Small intestine (tissue), 7 donors: ENCODE measurements around the gene ATRN. TPM values are rescaled to one million over a fixed set of nuclear protein-coding genes. Genes with fewer than 3 reads are reported as not detected.
A peak's percentile ranks its signal among the peaks of the same experiment; 100 is the strongest.

Experiments
- DNase-seq, 2 donors: peaks; one replicate each; pipeline versions ENCODE4 v3.0.0 to v3.0.0-alpha.2; 2013
- FAIRE-seq: peaks from 2 replicates; lab custom pipeline; 2012; peaks lifted over from hg19 to GRCh38; lab: Jason Lieb, UNC
- H3K27ac ChIP-seq, 3 donors: one replicate each; pipeline ENCODE4 v1.5.1; 2013; ENCODE audit warnings: low read length in 2 of 3, mild to moderate bottlenecking in 2 of 3, control low read depth in 1 of 3, inconsistent platforms in 1 of 3, low read depth in 1 of 3, moderate library complexity in 1 of 3
- H3K27me3 ChIP-seq, 3 donors: one replicate each; pipeline ENCODE4 v1.6.1; 2013; ENCODE audit warnings: low read length in 3 of 3, inconsistent platforms in 1 of 3; ENCODE audit not compliant: control insufficient read depth in 3 of 3, insufficient read depth in 3 of 3
- H3K36me3 ChIP-seq, 3 donors: one replicate each; pipeline ENCODE4 v1.6.1; 2013; ENCODE audit warnings: low read length in 3 of 3, inconsistent platforms in 1 of 3, low read depth in 1 of 3, mild to moderate bottlenecking in 1 of 3, moderate library complexity in 1 of 3; ENCODE audit not compliant: control insufficient read depth in 3 of 3, insufficient read depth in 2 of 3
- H3K4me1 ChIP-seq, 3 donors: one replicate each; pipeline ENCODE4 v1.6.1; 2013; ENCODE audit warnings: low read length in 2 of 3, inconsistent platforms in 1 of 3, low read depth in 1 of 3, mild to moderate bottlenecking in 1 of 3, moderate library complexity in 1 of 3; ENCODE audit not compliant: control insufficient read depth in 3 of 3, insufficient read depth in 2 of 3
- H3K4me3 ChIP-seq, 3 donors: one replicate each; pipeline ENCODE4 v1.5.1; 2013; ENCODE audit warnings: low read length in 3 of 3, control low read depth in 1 of 3, inconsistent platforms in 1 of 3, low read depth in 1 of 3, mild to moderate bottlenecking in 1 of 3, moderate library complexity in 1 of 3
- H3K9me3 ChIP-seq, 2 donors: one replicate each; pipeline ENCODE4 v1.6.1; 2013; ENCODE audit warnings: low read depth in 1 of 2, low read length in 1 of 2; ENCODE audit not compliant: control insufficient read depth in 2 of 2, insufficient read depth in 1 of 2
- WGBS, 3 donors: extraction: QIAGEN DNeasy Blood & Tissue Kit; methylation state at CpG; one replicate each; pipeline ENCODE4 v1.1.7; 2013; 5-methylcytosine and 5-hydroxymethylcytosine counted together
- polyA plus RNA-seq, 4 donors: library from polyadenylated mRNA; stranded (reverse) in 3 of 4; unstranded in 1 of 4; fragments of 200-250 nt in 3 of 4; fragments of 120-200 nt in 1 of 4; gene quantifications; one replicate each; pipeline versions ENCODE4 v1.2.1 to v1.2.3, GENCODE V29; 2013
- donor health status: healthy with polysubstance abuse.
- donor health status: control.
- donor health status: control.
- donor health status: Bipolar disorder and iron deficiency.
- donor health status: healthy.

Gene ATRN
- polyA plus RNA-seq, 4 donors: 11.4 to 126 (median 19.3) TPM

DNA sequence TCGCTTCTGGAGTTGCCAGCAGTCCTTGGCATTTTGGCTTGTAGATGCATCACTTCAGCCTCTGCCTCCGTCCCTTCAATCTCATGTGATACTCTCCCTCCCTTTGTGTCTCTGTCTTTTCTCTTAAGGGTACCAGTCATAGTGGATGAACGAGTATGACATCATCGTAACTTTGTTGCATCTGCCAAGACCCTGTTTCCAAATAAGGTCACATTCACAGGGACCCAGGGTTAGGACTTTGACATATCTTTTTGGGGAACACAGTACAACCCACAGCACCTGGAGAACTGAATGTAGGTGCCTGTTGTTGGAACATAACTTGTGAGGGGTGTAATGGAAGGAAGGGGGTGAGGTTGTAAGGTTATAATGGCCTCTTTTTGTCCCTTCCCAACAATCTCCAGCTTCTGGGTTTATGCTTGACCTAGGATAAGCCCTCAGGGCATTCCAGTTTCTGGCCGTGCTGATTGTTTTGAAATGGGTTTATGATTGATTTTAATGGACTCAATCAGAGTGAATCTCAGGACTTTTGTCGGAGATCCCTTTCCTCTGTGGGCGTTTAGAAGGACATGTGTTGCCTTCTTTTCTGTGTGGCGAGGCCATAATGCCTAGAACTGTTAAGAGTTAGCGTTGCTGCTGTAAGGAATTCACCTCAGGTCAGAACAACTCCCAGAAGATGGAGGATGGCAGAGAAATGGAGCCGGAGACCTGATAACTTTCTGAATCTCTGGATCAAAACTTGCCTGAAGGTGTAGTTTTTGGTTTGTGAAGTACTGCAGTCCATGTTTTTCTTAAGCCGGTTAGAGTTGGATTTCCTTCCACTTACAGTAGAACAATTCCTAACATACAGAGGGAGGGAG lies 9.2 kb downstream of the ATRN start:
- WGBS, 3 donors: 91 to 93% (median 92%) methylated on average over 11 of the region's 11 CpGs
- H3K4me1 ChIP-seq: no peaks in the 10 kb centered on the region
- DNase-seq: no peak

DNA sequence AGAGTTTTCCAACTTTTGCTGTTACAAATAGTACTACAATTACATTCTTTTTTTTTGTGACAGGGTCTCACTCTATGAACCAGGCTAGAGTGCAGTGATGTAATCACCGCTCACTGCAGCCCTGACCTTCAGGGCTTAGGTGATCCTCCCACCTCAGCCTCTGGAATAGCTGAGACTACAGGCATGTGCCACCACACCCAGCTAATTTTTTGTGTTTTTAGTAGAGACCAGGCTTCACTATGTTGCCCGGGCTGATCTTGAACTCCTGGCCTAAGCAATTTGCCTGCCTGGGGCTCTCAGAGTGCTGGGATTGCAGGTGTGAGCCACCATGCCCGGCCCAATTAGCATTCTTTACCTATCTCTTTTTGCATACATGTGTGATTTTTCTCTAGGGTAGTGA lies 12.5 kb downstream of the ATRN start:
- peaks cover 0 to 13% of the 10 kb centered on the region in 2 donors for H3K9me3 ChIP-seq
- H3K36me3 ChIP-seq: peaks cover 0 to 5% (median 3%) of the 10 kb centered on the region in 3 donors
- FAIRE-seq (no peak), DNase-seq (no peak)
- no peak overlapping the region for H3K27ac ChIP-seq
- H3K27me3 ChIP-seq: no peaks in the 10 kb centered on the region
- 69 to 77% (median 71%) methylated on average over 3 of the region's 3 CpGs for WGBS, 3 donors
- H3K4me1 ChIP-seq: no peaks in the 10 kb centered on the region
- H3K4me3 ChIP-seq: no peak overlapping the region

More for the DNA sequence above, 9.2 kb downstream of the ATRN start:
- FAIRE-seq: no peak
- Histone ChIP-seq H3K36me3 (peaks cover 0 to 5% (median 3%) of the 10 kb centered on the region in 3 donors), H3K27ac (no peak overlapping the region), H3K27me3 (no peaks in the 10 kb centered on the region), H3K9me3 (no peaks in the 10 kb centered on the region), H3K4me3 (no peak overlapping the region)

GRCh38 chr20:3483784-3484183 lies 13.0 kb downstream of the ATRN start:
- H3K27ac ChIP-seq: no peak overlapping the region
- DNase-seq: no peak
- no peak overlapping the region for H3K4me3 ChIP-seq
- H3K27me3 ChIP-seq: no peaks in the 10 kb centered on the region
- H3K36me3 ChIP-seq: peaks cover 0 to 5% (median 3%) of the 10 kb centered on the region in 3 donors
- H3K9me3 ChIP-seq: peaks cover 0 to 13% of the 10 kb centered on the region in 2 donors
- WGBS, 3 donors: 42 to 61% (median 54%) methylated on average over 1 of the region's 1 CpG
- H3K4me1 ChIP-seq: no peaks in the 10 kb centered on the region
- no peak for FAIRE-seq

GRCh38 chr20:3485913-3486312 lies 15.1 kb downstream of the ATRN start:
- Histone ChIP-seq H3K27me3 (no peaks in the 10 kb centered on the region), H3K36me3 (peaks cover 0 to 12% (median 4%) of the 10 kb centered on the region in 3 donors), H3K27ac (no peak overlapping the region), H3K9me3 (peaks cover 0 to 13% of the 10 kb centered on the region in 2 donors), H3K4me3 (no peak overlapping the region), H3K4me1 (no peaks in the 10 kb centered on the region)
- DNase-seq: no peak
- 98 to 100% (median 100%) methylated on average over 1 of the region's 1 CpG for WGBS, 3 donors
- FAIRE-seq: no peak

DNA sequence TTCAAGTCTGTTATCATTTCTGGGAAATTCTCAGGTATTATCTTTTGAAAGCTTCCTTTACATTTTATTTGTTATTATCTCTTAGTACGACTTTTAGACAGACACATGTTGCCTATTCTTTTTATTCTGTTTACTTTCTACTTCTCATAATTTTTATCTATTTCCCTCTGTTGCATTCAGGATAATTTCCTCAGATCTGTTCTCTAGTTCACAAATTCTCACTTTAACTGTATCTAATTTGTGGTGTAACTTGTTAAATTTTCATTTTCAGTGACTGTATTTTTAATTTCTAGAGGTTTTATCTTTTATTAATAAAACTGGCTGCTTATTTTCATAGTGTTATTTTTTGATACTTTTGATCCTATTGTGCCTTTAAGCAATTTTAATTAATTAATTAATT lies 16.0 kb downstream of the ATRN start:
- Histone ChIP-seq H3K9me3 (peaks cover 0 to 13% of the 10 kb centered on the region in 2 donors), H3K4me3 (no peak overlapping the region), H3K36me3 (peaks cover 0 to 12% (median 4%) of the 10 kb centered on the region in 3 donors), H3K4me1 (no peaks in the 10 kb centered on the region), H3K27me3 (no peaks in the 10 kb centered on the region), H3K27ac (no peak overlapping the region)
- DNase-seq: no peak
- FAIRE-seq: no peak
- 92 to 96% (median 95%) methylated on average over 1 of the region's 1 CpG for WGBS, 3 donors

GRCh38 chr20:3492669-3493068 lies 21.9 kb downstream of the ATRN start:
- Histone ChIP-seq H3K36me3 (peaks cover 0 to 12% (median 4%) of the 10 kb centered on the region in 3 donors), H3K4me3 (no peak overlapping the region), H3K27ac (no peak overlapping the region), H3K9me3 (peaks cover 0 to 13% of the 10 kb centered on the region in 2 donors), H3K27me3 (no peaks in the 10 kb centered on the region), H3K4me1 (no peaks in the 10 kb centered on the region)
- FAIRE-seq (peak; percentile 62), DNase-seq (no peak)
- 93 to 96% (median 96%) methylated on average over 10 to 11 of the region's 11 CpGs for WGBS, 3 donors

DNA sequence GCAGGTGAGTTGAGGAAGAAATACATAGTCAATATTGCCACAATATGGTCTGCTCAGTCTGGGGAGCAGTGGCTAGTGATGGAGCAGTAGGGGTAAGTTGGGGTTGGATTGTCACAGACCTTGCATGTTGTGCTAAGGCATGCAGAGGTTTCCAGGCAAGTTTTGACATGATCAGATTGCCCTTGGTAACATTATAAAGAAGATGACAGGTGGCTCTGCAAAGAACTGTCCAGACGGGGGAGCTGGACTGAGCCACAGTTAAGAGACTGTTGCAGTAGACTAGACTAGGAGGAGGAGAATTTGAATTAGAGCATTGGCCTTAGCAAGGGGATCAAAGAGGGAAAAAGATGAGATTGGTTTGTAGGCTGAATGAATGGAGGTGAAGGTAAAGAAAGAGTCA lies 23.4 kb downstream of the ATRN start:
- H3K36me3 ChIP-seq: peaks cover 0 to 12% (median 4%) of the 10 kb centered on the region in 3 donors
- DNase-seq (no peak), FAIRE-seq (no peak)
- no peak overlapping the region for H3K27ac ChIP-seq
- H3K9me3 ChIP-seq: peaks cover 0 to 13% of the 10 kb centered on the region in 2 donors
- 81 to 94% (median 88%) methylated on average over 1 of the region's 1 CpG for WGBS, 3 donors
- no peaks in the 10 kb centered on the region for H3K4me1 ChIP-seq
- H3K4me3 ChIP-seq: no peak overlapping the region
- no peaks in the 10 kb centered on the region for H3K27me3 ChIP-seq

DNA sequence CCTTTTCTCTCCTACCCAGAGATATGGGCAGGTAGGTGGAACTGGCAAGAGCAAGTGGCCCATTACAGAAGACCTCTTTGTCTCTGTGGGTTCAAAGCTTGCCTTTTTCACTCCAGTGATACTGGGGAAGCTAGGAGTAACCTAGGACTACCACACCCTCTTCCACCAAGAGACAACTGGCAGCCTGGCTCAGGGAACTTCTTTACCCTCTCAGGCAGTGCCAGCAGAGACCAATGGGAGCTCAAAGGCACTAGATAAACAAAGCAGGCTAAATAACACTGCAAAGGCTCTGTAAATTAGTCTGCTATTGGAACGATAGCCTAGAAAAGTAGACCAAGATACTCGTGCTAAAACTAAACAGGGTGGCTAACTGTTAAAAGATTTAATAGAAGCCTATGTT lies 32.1 kb downstream of the ATRN start:
- H3K27ac ChIP-seq: no peak overlapping the region

More for the DNA sequence above, 32.1 kb downstream of the ATRN start:
- Histone ChIP-seq H3K4me1 (no peaks in the 10 kb centered on the region), H3K9me3 (peaks cover 0 to 19% of the 10 kb centered on the region in 2 donors), H3K36me3 (peaks cover 0 to 12% (median 0%) of the 10 kb centered on the region in 3 donors), H3K4me3 (no peak overlapping the region), H3K27me3 (no peaks in the 10 kb centered on the region)
- WGBS, 3 donors: 88 to 95% (median 90%) methylated on average over 2 of the region's 2 CpGs
- no peak for DNase-seq
- no peak for FAIRE-seq
